K562 (cell line): ENCODE measurements around the gene SHANK3. TPM values are rescaled to one million over a fixed set of nuclear protein-coding genes. Genes with fewer than 3 reads are reported as not detected.

Experiments
- ATF1 ChIP-seq, 2 experiments: fragments of 450-650 bp in 1 of 2; IDR thresholded peaks; 2 replicates each; pipeline ENCODE4 v1.6.1; 2016; ENCODE audit warnings: missing compliant biosample characterization in 1 of 2, missing genetic modification characterization in 1 of 2
- BRF1 ChIP-seq: IDR thresholded peaks from 3 replicates; pipeline ENCODE4 v1.6.1; 2011; ENCODE audit warnings: borderline replicate concordance, mild to moderate bottlenecking; ENCODE audit not compliant: insufficient read length; ENCODE audit errors: extremely low read depth
- KHSRP ChIP-seq: fragments of 450-650 bp; IDR thresholded peaks from 2 replicates; pipeline ENCODE4 v1.6.1; 2017
- NRF1 ChIP-seq, 2 experiments: fragments of 450-650 bp; IDR thresholded peaks in 1 of 2; conservative IDR thresholded peaks in 1 of 2; 2 replicates each; pipeline ENCODE4 v1.6.1; 2014; ENCODE audit warnings: mild to moderate bottlenecking in 2 of 2
- PYGO2 ChIP-seq: fragments of 450-650 bp; IDR thresholded peaks from 2 replicates; pipeline ENCODE4 v1.6.1; 2016; ENCODE audit warnings: mild to moderate bottlenecking, missing genetic modification characterization, moderate library complexity, missing compliant biosample characterization
- RBFOX2 ChIP-seq: fragments of 200-400 bp; formaldehyde crosslinking; IDR thresholded peaks from 2 replicates; pipeline ENCODE4 v1.6.1; 2017; ENCODE audit warnings: low read depth, mild to moderate bottlenecking, low read length, moderate library complexity
- SIN3A ChIP-seq, 2 experiments: fragments of 150-350 bp in 1 of 2; IDR thresholded peaks; 2 replicates each; pipeline ENCODE4 v1.6.1; 2011 to 2016; ENCODE audit warnings: borderline replicate concordance in 2 of 2, low read depth in 2 of 2, low read length in 2 of 2, mild to moderate bottlenecking in 2 of 2, moderate library complexity in 2 of 2; ENCODE audit not compliant: control insufficient read depth in 1 of 2
- TGIF2 ChIP-seq: sonication (generic); formaldehyde crosslinking; IDR thresholded peaks from 2 replicates; pipeline ENCODE4 v1.8.1; 2022; ENCODE audit warnings: mild to moderate bottlenecking, missing genetic modification reagents, moderate library complexity
- ZKSCAN1 ChIP-seq: fragments of 150-350 bp; IDR thresholded peaks from 2 replicates; pipeline ENCODE4 v1.6.1; 2016; ENCODE audit warnings: low read depth, low read length
- ZNF668 ChIP-seq: fragments of 250-450 bp; sonication (Bioruptor Pico); IDR thresholded peaks from 2 replicates; pipeline ENCODE4 v1.8.0; 2022; ENCODE audit warnings: mild to moderate bottlenecking, inconsistent platforms
- ZNF699 ChIP-seq: fragments of 250-450 bp; sonication (Bioruptor Pico); IDR thresholded peaks from 2 replicates; pipeline ENCODE4 v1.8.0; 2021; ENCODE audit warnings: mild to moderate bottlenecking, moderate library complexity; ENCODE audit not compliant: insufficient replicate concordance
- polyA plus RNA-seq, 8 experiments: library from polyadenylated mRNA; depleted of rRNA in 4 of 8; stranded (reverse) in 5 of 8; unstranded in 3 of 8; fragments of >200 nt; fragmentation: Nextera tagmentation in 2 of 8; fragmentation: Illumina TruSeq in 1 of 8; extraction: Ambion mirVana in 2 of 8; extraction: Trizol in 1 of 8; gene quantifications; 2 replicates each; pipeline versions ENCODE4 v1.2.1 to v1.2.3, GENCODE V29; 2011 to 2014; ENCODE audit warnings: inconsistent platforms in 1 of 8, missing spikeins in 1 of 8
- total RNA-seq, 7 experiments: library from RNA; depleted of rRNA in 6 of 7; stranded (reverse); fragments of >200 nt in 6 of 7; fragmentation: Illumina TruSeq in 2 of 7; extraction: Trizol in 2 of 7; gene quantifications; 2 replicates each; pipeline versions ENCODE4 v1.2.1 to v1.2.3, GENCODE V29; 2011 to 2021; ENCODE audit warnings: low replicate concordance in 1 of 7
- TF ChIP-seq, protein P1 (sequence below): fragments of 250-450 bp; sonication (Bioruptor Pico); IDR thresholded peaks from 2 replicates; pipeline ENCODE4 v1.4.0; 2020; ENCODE audit warnings: mild to moderate bottlenecking, moderate library complexity, borderline replicate concordance
- TF ChIP-seq, protein P2 (sequence below): fragments of 250-450 bp; sonication (Bioruptor Pico); IDR thresholded peaks from 2 replicates; pipeline ENCODE4 v1.8.0; 2021; ENCODE audit warnings: borderline replicate concordance, mild to moderate bottlenecking, moderate library complexity; ENCODE audit not compliant: poor library complexity, severe bottlenecking

SHANK3 gene
- total and polyA plus RNA-seq, 9 of the 15 experiments (the other 6 are each of a cell fraction or from before 2014, with no cell fraction given), result 0.01 to 0.07 (median 0.03) TPM; not detected in 6

GRCh38 chr22:50627642-50628542 lies 44.7 kb upstream of the SHANK3 start, which contains the start of gene ARSA (continued):
- TF ChIP-seq, protein P1, sequence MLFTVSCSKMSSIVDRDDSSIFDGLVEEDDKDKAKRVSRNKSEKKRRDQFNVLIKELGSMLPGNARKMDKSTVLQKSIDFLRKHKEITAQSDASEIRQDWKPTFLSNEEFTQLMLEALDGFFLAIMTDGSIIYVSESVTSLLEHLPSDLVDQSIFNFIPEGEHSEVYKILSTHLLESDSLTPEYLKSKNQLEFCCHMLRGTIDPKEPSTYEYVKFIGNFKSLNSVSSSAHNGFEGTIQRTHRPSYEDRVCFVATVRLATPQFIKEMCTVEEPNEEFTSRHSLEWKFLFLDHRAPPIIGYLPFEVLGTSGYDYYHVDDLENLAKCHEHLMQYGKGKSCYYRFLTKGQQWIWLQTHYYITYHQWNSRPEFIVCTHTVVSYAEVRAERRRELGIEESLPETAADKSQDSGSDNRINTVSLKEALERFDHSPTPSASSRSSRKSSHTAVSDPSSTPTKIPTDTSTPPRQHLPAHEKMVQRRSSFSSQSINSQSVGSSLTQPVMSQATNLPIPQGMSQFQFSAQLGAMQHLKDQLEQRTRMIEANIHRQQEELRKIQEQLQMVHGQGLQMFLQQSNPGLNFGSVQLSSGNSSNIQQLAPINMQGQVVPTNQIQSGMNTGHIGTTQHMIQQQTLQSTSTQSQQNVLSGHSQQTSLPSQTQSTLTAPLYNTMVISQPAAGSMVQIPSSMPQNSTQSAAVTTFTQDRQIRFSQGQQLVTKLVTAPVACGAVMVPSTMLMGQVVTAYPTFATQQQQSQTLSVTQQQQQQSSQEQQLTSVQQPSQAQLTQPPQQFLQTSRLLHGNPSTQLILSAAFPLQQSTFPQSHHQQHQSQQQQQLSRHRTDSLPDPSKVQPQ, result no peak
- TF ChIP-seq BRF1, result no peak
- TF ChIP-seq TGIF2 (CRISPR knock-in tag), result no peak
- no peak for TF ChIP-seq PYGO2 (tag)
- no peak for TF ChIP-seq KHSRP
- TF ChIP-seq, protein P2, sequence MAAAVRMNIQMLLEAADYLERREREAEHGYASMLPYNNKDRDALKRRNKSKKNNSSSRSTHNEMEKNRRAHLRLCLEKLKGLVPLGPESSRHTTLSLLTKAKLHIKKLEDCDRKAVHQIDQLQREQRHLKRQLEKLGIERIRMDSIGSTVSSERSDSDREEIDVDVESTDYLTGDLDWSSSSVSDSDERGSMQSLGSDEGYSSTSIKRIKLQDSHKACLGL (CRISPR knock-in tag), result no peak
- TF ChIP-seq ATF1 (CRISPR knock-in tag; IDR thresholded peaks at IDR 0.05), result no peak
- no peak for TF ChIP-seq ATF1 (tag; IDR thresholded peaks at IDR 0.05)
- TF ChIP-seq ZKSCAN1, result no peak
- TF ChIP-seq NRF1 (conservative IDR thresholded peaks at IDR 0.05 in 1 of 2, IDR thresholded peaks at IDR 0.05 in 1 of 2), result peak; percentile 82 to 84
- TF ChIP-seq ZNF668, result no peak
- TF ChIP-seq RBFOX2, result peak; percentile 63
- no peak for TF ChIP-seq ZNF699 (CRISPR knock-in tag)
- no peak for TF ChIP-seq SIN3A (IDR thresholded peaks at IDR 0.05; ENCODE audit: borderline replicate concordance in 2 of 2, control insufficient read depth in 1 of 2, low read depth in 2 of 2, low read length in 2 of 2)
